ENCODE measurements around the gene ITGAL.
"Not testable (repeated sequence)": the region's sequence is repeated elsewhere in the genome, so short reads cannot be mapped to it uniquely, and the experiment has no call there.

Gene ITGAL

GRCh38 chr16:30526137-30526822 lies 53.7 kb downstream of the ITGAL start, which contains the start of gene ZNF768:
Gene ZNF768, minus strand, starts transcription at chr16:30526566. Its CDS starts 153 bp downstream, at chr16:30526413.
- DNase-seq (ENCODE audit: low read depth): no peak

- DNase-seq (ENCODE audit: low read depth): peak; percentile 97
These were observed 54.5 kb downstream of the ITGAL start for GRCh38 chr16:30526823-30527634.

DNA sequence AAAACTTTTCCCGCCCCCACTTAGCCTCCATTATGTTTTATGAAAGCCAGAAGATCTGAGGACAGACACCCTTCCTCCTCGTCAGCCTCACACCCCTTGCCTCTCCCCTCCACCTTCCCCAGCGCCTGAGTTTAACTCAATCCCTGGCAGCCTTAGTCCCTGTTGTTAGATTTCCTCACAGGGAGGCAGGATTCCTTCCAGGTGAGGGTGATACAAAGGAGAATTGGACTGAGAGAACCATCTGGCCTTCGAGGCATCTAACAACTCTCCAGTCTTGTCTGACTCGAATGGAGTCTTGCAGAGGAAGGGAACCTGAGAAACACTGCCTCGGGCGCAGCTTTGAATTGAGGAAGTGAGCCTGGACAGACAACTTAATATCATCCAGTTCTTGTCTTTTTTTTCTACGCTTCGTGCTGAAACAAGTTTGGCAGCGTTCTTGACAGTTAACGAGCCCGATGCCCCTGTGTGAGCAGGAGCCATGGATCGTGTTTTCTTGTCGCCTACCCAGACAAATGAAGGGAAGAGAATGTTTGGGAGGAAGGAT lies 55.2 kb downstream of the ITGAL start:
- no peak for DNase-seq (ENCODE audit: low read depth)

- no peak for DNase-seq (ENCODE audit: low read depth)
These were observed 56.4 kb downstream of the ITGAL start for GRCh38 chr16:30528799-30529457.

- no peak for DNase-seq (ENCODE audit: low read depth)
These were observed 57.9 kb downstream of the ITGAL start for GRCh38 chr16:30530163-30531037.

DNA sequence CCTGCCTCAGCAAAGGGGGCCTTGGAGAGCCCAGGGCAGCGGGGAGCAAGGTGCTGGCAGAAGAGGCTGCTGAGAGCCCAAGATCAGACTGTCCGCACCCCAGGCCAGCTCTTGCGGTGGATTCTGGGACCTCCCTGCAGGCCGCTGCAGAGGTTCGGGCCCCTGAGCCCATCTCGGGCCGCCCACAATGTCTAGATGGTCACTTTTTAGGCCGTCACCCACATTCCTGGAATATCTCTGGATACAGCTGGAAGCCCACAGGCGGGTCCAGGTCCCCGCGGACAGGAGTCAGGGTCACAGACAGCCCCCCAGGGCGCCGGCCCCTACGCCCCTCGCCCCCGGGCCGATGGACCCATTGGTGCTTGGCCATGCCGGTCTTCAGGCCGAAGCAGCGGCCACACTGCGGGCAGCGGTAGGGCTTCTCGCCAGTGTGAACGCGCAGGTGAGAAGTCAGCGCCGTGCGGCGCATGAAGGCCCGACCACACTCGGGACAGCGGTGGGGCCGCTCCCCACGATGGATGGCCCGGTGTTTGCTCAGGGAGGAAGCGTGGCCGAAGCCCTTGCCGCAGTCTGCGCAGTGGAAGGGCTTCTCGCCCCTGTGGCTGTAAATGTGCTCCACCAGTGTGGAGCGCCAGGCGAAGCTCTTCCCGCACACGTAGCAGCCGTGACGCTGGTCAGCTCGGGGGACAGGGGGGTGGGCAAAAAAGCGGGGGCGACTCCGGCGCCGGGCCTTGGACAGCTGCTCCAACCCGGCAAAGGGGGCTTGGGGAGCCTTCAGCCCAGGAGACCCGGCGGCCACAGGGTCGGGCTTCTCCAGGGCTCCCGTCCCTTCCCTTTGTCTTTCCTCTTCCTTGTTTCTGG lies 60.0 kb downstream of the ITGAL start:
- DNase-seq (ENCODE audit: low read depth): no peak

DNA sequence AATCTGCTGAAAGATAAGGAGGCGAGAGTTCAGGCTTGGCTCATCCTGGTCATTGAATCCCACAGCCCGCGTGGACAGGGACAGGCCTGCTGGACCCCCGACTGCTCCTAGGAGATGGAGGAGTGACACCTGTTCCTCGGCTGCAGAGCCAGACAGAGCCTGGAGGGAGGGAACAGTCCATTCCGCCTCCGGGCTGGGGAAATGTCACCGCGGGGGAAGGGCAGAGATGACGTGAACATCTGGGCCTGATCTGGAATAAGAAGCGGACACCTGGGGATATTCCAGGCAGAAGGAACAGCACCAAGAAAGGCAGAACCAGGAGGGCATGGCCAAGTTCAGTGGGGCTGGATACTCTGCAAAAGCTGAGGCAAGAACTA lies 60.6 kb downstream of the ITGAL start:
- DNase-seq (ENCODE audit: low read depth): no peak

DNA sequence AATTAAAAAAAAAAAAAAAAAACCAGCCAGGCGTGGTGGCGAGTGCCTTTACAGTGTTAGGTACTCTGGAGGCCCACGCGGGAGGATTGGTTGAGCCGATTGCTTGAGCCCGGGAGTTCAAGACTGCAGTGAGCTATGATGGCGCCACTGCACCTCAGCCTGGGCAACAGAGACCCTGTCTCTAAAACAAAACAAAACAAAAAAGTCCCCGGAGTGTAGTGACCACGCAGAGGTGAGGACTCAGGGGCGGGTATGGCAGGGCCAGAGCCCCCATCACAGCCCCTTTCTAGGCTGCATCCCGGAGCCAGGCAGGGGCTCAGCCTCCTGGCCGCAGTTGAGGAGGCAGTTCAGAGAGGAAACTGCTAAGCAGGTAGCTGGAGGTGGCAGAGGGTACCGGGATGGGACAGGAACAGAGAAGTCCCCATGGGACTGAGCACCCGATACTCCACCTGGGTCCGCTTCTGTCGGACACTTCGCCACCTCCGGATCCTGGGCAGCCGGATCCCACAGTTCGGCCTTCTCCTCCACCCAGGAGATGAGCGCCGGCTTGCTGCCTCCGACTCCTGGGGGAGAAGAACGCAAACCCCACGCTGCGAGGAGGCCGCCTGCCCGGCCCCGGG lies 61.3 kb downstream of the ITGAL start:
- DNase-seq (ENCODE audit: low read depth): no peak

DNA sequence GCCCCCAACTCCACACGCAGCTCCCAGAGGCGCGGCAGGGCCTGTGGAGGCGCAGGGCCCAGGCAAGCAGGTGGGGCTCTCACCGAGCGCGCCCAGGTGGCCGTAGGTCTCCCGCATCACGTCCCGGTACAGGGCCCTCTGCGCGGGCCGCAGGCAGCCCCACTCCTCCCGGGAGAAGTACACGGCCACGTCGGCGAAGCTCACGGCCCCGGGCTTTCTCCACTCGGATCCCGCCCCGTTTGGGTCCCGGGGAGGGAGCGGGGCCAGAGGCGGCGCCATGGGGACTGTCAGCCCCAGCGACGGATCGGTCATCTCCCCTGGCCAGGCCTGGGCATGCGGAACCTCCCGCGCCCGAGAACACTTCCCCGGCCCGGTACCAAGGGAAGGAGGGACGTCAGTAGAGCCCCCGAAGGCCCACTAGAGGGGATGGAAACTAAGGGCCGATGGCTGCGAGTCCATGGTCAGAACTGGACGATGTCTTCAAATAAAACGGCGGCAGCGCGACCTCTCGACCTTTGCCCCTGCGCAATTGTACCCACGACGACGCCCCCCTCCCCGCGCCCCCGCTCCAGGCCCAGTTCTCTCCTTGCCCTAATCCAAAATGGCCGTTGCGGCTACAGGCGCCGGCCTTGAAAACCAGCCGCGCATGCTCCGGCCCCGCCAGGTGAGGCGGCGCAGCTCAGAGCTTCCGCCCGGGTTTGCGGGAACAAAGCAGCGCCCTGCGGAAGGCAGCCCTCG lies 62.0 kb downstream of the ITGAL start, which contains the start of gene ZNF747:
Gene ZNF747, minus strand, starts transcription at position 491 of the 738 bp plus-strand sequence. Its CDS starts 179 bp downstream, at position 312.
- DNase-seq (ENCODE audit: low read depth): peak; percentile 58

- DNase-seq (ENCODE audit: low read depth): no peak
These were observed 62.7 kb downstream of the ITGAL start for GRCh38 chr16:30535106-30535776.

GRCh38 chr16:30535777-30536190 lies 63.2 kb downstream of the ITGAL start:
- DNase-seq (ENCODE audit: low read depth): peak; percentile 39

DNA sequence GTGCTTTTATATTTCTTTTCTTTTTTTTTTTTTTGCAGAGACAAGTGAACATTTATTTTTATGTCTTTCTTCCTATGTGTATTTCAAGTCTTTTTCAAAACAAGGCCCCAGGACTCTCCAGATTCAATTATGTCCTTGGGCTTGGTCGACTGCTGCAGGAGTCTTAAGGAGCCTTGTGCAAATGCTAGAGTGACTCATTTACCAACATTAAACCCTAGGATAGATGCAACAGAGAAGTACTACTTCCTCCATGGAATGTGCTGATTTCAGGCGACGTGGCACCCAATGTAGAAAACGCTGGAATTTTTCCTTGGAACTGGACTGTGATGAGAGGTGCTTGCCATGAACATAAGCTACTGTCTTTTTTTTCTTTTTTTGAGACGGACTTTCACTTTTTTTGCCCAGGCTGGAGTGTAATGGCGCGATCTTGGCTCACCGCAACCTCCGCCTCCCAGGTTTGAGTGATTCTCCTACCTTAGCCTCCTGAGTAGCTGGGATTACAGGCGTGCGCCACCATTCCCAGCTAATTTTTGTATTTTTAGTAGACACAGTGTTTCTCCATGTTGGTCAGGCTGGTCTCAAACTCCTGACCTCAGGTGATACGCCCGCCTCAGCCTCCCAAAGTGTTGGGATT lies 64.0 kb downstream of the ITGAL start:
- not testable (repeated sequence) for DNase-seq (ENCODE audit: low read depth)

- DNase-seq (ENCODE audit: low read depth): no peak
These were observed 66.7 kb downstream of the ITGAL start for GRCh38 chr16:30539000-30539964.

DNA sequence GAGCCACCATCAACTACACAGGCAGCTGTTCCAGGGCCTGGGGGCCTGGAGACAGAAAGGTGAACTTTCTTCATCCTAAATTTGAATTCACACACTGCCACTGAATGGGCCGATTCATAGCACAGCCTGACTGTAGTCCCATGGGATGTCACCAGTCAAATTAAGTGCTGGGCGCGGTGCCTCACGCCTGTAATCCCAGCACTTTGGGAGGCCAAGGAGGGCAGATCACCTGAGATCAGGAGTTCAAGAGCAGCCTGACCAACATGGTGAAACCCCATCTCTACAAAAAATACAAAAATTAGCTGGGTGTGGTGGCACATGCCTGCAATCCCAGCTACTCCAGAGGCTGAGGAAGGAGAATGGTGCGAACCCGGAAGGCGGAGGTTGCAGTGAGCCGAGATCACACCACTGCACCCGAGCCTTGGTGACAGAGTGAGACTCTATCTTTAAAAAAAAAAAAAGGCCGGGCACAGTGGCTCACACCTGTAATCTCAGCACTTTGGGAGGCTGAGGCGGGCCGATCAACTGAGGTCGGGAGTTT lies 67.5 kb downstream of the ITGAL start:
- DNase-seq (ENCODE audit: low read depth): not testable (repeated sequence)

GRCh38 chr16:30540916-30541464 lies 68.4 kb downstream of the ITGAL start:
- not testable (repeated sequence) for DNase-seq (ENCODE audit: low read depth)

Measured in GM04504 (cell line).